Fibroblast of pulmonary artery (primary cell): Measurements from ENCODE around the gene JMJD7.
"Not testable (repeated sequence)": the region's sequence is repeated elsewhere in the genome, so short reads cannot be mapped to it uniquely, and the experiment has no call there.

ENCODE experiments used
- DNase-seq: peaks from one replicate; pipeline ENCODE4 v3.0.0-alpha.2; 2010; ENCODE audit warnings: low read depth
- H3K4me3 ChIP-seq: replicated peaks from 2 replicates; pipeline ENCODE4 v1.5.1; 2011; ENCODE audit warnings: low read depth, mild to moderate bottlenecking, control low read depth, low read length, moderate library complexity
- TF ChIP-seq, protein P1 (sequence below): IDR thresholded peaks from 2 replicates; pipeline ENCODE4 v1.5.1; 2011; ENCODE audit warnings: mild to moderate bottlenecking, control low read depth, low read length, inconsistent platforms; ENCODE audit errors: missing control alignments

JMJD7 gene

DNA sequence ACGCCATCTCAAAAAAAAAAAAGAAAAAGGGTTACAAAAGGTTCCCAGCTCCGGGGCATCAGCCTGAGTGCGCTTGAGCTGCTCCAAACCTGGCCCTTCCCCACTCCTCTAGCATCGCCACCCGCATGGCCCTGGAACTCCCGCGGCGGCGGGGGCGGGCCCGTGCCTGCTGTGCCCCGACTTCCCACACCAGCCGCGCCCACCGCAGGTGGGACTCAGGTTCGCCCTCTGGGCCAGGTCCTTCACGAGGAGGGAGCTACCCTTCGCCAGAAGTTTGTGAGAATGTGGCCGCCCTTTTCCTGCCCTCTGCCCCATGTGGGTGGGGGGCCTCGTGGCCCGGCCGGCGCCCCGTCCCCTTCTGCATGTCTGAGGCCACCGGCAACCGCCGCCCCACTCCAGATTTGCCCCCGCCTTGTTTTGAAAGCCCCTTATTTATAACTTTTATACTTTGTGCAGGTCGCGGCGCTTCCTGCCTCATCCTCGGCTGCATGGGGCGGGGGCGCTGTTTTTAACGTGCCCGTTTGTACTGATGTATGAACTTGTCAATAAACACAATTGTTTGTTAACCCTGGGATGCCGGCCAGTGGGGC lies 507 bp upstream of the JMJD7 start:
- peak overlapping the region; percentile 87 for H3K4me3 ChIP-seq
- no peak for DNase-seq
- TF ChIP-seq, protein P1, sequence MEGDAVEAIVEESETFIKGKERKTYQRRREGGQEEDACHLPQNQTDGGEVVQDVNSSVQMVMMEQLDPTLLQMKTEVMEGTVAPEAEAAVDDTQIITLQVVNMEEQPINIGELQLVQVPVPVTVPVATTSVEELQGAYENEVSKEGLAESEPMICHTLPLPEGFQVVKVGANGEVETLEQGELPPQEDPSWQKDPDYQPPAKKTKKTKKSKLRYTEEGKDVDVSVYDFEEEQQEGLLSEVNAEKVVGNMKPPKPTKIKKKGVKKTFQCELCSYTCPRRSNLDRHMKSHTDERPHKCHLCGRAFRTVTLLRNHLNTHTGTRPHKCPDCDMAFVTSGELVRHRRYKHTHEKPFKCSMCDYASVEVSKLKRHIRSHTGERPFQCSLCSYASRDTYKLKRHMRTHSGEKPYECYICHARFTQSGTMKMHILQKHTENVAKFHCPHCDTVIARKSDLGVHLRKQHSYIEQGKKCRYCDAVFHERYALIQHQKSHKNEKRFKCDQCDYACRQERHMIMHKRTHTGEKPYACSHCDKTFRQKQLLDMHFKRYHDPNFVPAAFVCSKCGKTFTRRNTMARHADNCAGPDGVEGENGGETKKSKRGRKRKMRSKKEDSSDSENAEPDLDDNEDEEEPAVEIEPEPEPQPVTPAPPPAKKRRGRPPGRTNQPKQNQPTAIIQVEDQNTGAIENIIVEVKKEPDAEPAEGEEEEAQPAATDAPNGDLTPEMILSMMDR: no peak

GRCh38 chr15:41828807-41829141 lies 882 bp downstream of the JMJD7 start:
- TF ChIP-seq, protein P1: no peak
- H3K4me3 ChIP-seq: peak overlapping the region; percentile 87
- DNase-seq: no peak

DNA sequence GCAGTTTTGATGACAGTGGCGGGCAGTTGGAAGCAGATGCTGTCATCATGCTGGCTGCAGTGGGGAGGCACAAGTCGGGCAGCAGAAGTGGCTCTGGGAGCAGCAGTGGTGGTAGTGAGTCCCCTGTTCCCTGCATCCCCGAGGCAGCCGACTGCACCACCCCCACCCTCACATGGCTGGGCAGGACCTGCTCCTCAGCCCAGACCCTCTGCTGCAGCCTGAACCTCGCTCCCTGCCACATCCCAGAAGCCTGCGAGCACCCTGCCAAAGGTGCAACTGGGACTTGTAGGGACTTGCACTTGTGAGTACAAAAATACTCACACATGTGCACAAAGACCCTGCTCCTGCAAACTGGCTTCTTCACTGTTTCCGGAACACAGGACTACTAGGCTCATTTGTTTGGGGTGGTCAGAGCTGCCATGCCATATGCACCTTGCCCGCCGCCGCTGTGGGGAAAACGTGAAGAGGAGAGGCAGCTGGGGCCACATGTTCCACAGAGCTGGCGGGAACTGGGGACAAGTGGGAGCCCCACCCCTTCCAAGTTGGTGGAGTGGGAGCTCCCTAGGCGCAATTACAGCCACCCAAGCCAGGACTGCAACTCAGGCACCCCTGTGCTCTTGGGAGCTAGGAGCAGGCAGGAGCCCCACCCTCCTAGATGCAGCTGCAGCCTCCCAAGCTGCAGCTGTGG lies 2.2 kb downstream of the JMJD7 start:
- TF ChIP-seq, protein P1: no peak
- DNase-seq: no peak
- no peak overlapping the region for H3K4me3 ChIP-seq

GRCh38 chr15:41831291-41831690 lies 3.4 kb downstream of the JMJD7 start:
- H3K4me3 ChIP-seq, DNase-seq: not testable (repeated sequence)

GRCh38 chr15:41832208-41832607 lies 4.3 kb downstream of the JMJD7 start:
- TF ChIP-seq, protein P1: no peak
- DNase-seq: no peak
- H3K4me3 ChIP-seq: no peak overlapping the region

DNA sequence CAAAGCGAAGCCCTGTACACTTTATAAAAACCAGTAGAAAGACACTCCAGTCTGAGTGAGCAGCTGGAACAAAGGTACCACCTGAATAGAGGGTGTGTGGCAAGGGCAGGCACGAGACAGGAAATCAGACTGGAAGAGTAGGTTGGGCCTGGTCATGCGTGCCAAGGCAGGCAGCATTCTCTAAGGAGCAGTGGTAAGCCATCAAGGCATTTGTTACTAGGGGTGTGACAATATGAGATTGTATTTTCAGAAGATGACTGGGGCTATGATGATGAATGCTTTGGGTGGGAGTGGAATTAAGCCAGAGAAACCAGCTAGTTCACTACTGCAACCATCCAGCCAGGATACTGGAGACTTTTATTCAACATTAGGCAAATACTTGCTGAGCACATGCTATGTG lies 5.0 kb downstream of the JMJD7 start:
- no peak for DNase-seq
- H3K4me3 ChIP-seq: no peak overlapping the region
- TF ChIP-seq, protein P1: no peak

GRCh38 chr15:41834096-41834495 lies 6.2 kb downstream of the JMJD7 start:
- H3K4me3 ChIP-seq: no peak overlapping the region
- TF ChIP-seq, protein P1: no peak
- no peak for DNase-seq
